HG02852 (cell line): Measurements from ENCODE around the gene FTSJ3.
A peak's percentile ranks its signal among the peaks of the same experiment; 100 is the strongest.

Source experiments
- ATAC-seq: cut with Tn5 transposase; IDR thresholded peaks from one replicate; pipeline ENCODE4 v1.9.1; 2021; ENCODE audit warnings: mild to moderate bottlenecking, moderate library complexity; ENCODE audit not compliant: unreplicated experiment

Gene FTSJ3

GRCh38 chr17:63830904-63831491 is 3.5 kb upstream of the FTSJ3 start:
- ATAC-seq: no peak

GRCh38 chr17:63830278-63830677 is 2.8 kb upstream of the FTSJ3 start:
- ATAC-seq: no peak

- no peak for ATAC-seq
These were observed 1.5 kb upstream of the FTSJ3 start for GRCh38 chr17:63828936-63829335.

GRCh38 chr17:63827801-63828221 is 348 bp upstream of the FTSJ3 start:
- no peak for ATAC-seq

- peak; percentile 7 for ATAC-seq
These were observed 928 bp downstream of the FTSJ3 start for GRCh38 chr17:63826468-63827001.

- no peak for ATAC-seq
These were observed 3.1 kb downstream of the FTSJ3 start for GRCh38 chr17:63824362-63824761.

GRCh38 chr17:63823659-63824331 is 3.7 kb downstream of the FTSJ3 start:
- no peak for ATAC-seq

- no peak for ATAC-seq
These were observed 4.9 kb downstream of the FTSJ3 start for GRCh38 chr17:63822537-63822936.

GRCh38 chr17:63821804-63822203 is 5.7 kb downstream of the FTSJ3 start:
- no peak for ATAC-seq

GRCh38 chr17:63820963-63821561 is 6.4 kb downstream of the FTSJ3 start:
- ATAC-seq: no peak

- ATAC-seq: no peak
These were observed 7.6 kb downstream of the FTSJ3 start for GRCh38 chr17:63819585-63820537.

GRCh38 chr17:63819131-63819530 is 8.3 kb downstream of the FTSJ3 start:
- no peak for ATAC-seq

GRCh38 chr17:63817736-63818385 is 9.6 kb downstream of the FTSJ3 start:
- ATAC-seq: no peak

- ATAC-seq: no peak
These were observed 10.8 kb downstream of the FTSJ3 start for GRCh38 chr17:63816669-63817068.

GRCh38 chr17:63816123-63816522 is 11.3 kb downstream of the FTSJ3 start:
- no peak for ATAC-seq

GRCh38 chr17:63809970-63810369 is 17.5 kb downstream of the FTSJ3 start:
- ATAC-seq: no peak

- no peak for ATAC-seq
These were observed 21.9 kb downstream of the FTSJ3 start for GRCh38 chr17:63805591-63805990.

- ATAC-seq: no peak
These were observed 23.1 kb downstream of the FTSJ3 start for GRCh38 chr17:63804328-63804727.

GRCh38 chr17:63800783-63801182 is 26.7 kb downstream of the FTSJ3 start:
- no peak for ATAC-seq

GRCh38 chr17:63798572-63799106 is 28.8 kb downstream of the FTSJ3 start:
- ATAC-seq: no peak
